GM19467 (cell line): ENCODE measurements around the gene CFAP77.

Experiments used
- ATAC-seq: cut with Tn5 transposase; IDR thresholded peaks from one replicate; pipeline ENCODE4 v1.9.1; 2021; ENCODE audit warnings: mild to moderate bottlenecking, moderate library complexity; ENCODE audit not compliant: unreplicated experiment

Gene CFAP77

GRCh38 chr9:132513416-132513815 lies 103.4 kb downstream of the CFAP77 start:
- ATAC-seq, result no peak

- no peak for ATAC-seq
These were observed 104.2 kb downstream of the CFAP77 start for GRCh38 chr9:132514011-132514744.

GRCh38 chr9:132514821-132515220 lies 104.8 kb downstream of the CFAP77 start:
- no peak for ATAC-seq

GRCh38 chr9:132516301-132516700 lies 106.3 kb downstream of the CFAP77 start:
- no peak for ATAC-seq

GRCh38 chr9:132516911-132517310 lies 106.9 kb downstream of the CFAP77 start:
- ATAC-seq, result no peak

GRCh38 chr9:132517815-132518550 lies 108.0 kb downstream of the CFAP77 start:
- no peak for ATAC-seq

- ATAC-seq, result no peak
These were observed 108.6 kb downstream of the CFAP77 start for GRCh38 chr9:132518626-132519025.

- ATAC-seq, result no peak
These were observed 109.0 kb downstream of the CFAP77 start for GRCh38 chr9:132519033-132519432.

GRCh38 chr9:132520612-132521011 lies 110.6 kb downstream of the CFAP77 start:
- ATAC-seq, result no peak

- no peak for ATAC-seq
These were observed 115.5 kb downstream of the CFAP77 start for GRCh38 chr9:132525308-132526023.

GRCh38 chr9:132531195-132531594 lies 121.2 kb downstream of the CFAP77 start:
- no peak for ATAC-seq

- ATAC-seq, result no peak
These were observed 121.9 kb downstream of the CFAP77 start for GRCh38 chr9:132531710-132532570.

- ATAC-seq, result no peak
These were observed 124.8 kb downstream of the CFAP77 start for GRCh38 chr9:132534832-132535231.

- ATAC-seq, result no peak
These were observed 126.1 kb downstream of the CFAP77 start for GRCh38 chr9:132536124-132536523.

GRCh38 chr9:132537352-132537751 lies 127.3 kb downstream of the CFAP77 start:
- ATAC-seq, result no peak

GRCh38 chr9:132538071-132538470 lies 128.1 kb downstream of the CFAP77 start:
- no peak for ATAC-seq

GRCh38 chr9:132539096-132539495 lies 129.1 kb downstream of the CFAP77 start:
- no peak for ATAC-seq

GRCh38 chr9:132541051-132541450 lies 131.0 kb downstream of the CFAP77 start:
- no peak for ATAC-seq

- no peak for ATAC-seq
These were observed 132.1 kb downstream of the CFAP77 start for GRCh38 chr9:132541870-132542830.

- ATAC-seq, result no peak
These were observed 133.2 kb downstream of the CFAP77 start for GRCh38 chr9:132543251-132543650.
